ENCODE data around the gene RAB21. TPM values are rescaled to one million over a fixed set of nuclear protein-coding genes. Genes with fewer than 3 reads are reported as not detected.

The RAB21 gene
- total and polyA plus RNA-seq, 2 of the 13 experiments (the other 11 are each of a cell fraction or from before 2014, with no cell fraction given) = 4.4 to 50.9 TPM

GRCh38 chr12:71771069-71771468, 16.4 kb downstream of the RAB21 start:
- H3K79me2 ChIP-seq (ENCODE audit: insufficient read depth, low read length) = peaks cover 43% of the 10 kb centered on the region
- no peak overlapping the region for H3K9ac ChIP-seq (ENCODE audit: insufficient read depth, low read depth, low read length)
- ATAC-seq (no peak), FAIRE-seq (no peak), DNase-seq (ENCODE audit: low spot score) (no peak)
- WGBS (ENCODE audit: low lambda C conversion rate) = 96% methylated on average over 2 of the region's 2 CpGs
- no peak overlapping the region for H3K4me3 ChIP-seq (replicated peaks in 1 of 3; ENCODE audit: insufficient read depth in 1 of 3, low read depth in 2 of 3, low read length in 3 of 3)
- ChIA-PET POLR2A (no interaction called here), CTCF (ENCODE audit: low intra/inter-chr PET ratio, low total read pairs) (no interaction called here)
- no peak overlapping the region for H3K4me2 ChIP-seq (ENCODE audit: low read depth, low read length)
- intact Hi-C loops (cut with micrococcal nuclease; ENCODE audit: unreplicated experiment) = no loop called here
- in situ Hi-C loops (cut with HindIII; ENCODE audit: extremely low pct_ligation_motif_present, low pct_unique_long_range_greater_than_20kb) = no loop called here
- no peaks in the 10 kb centered on the region for H3K27me3 ChIP-seq (ENCODE audit: control insufficient read depth in 1 of 2, insufficient read depth in 2 of 2, low read length in 2 of 2)
- H3K36me3 ChIP-seq (replicated peaks in 1 of 2; ENCODE audit: control insufficient read depth in 1 of 2, insufficient read depth in 2 of 2, low read length in 2 of 2) = peaks cover 7 to 35% of the 10 kb centered on the region in 2 experiments
- no peak overlapping the region for H3K27ac ChIP-seq (ENCODE audit: extremely low read length, insufficient read depth, low read length)
- TF ChIP-seq PLSCR1 (CRISPR knock-in tag; IDR thresholded peaks at IDR 0.05; ENCODE audit: borderline replicate concordance) (no peak), CENPT (CRISPR knock-in tag; IDR thresholded peaks at IDR 0.05; ENCODE audit: low read depth) (no peak), MAX (IDR thresholded peaks at IDR 0.05) (no peak), ZSCAN22 (CRISPR knock-in tag; IDR thresholded peaks at IDR 0.05) (no peak), ZNF615 (CRISPR knock-in tag; IDR thresholded peaks at IDR 0.05; ENCODE audit: borderline replicate concordance) (no peak), ZNF547 (CRISPR knock-in tag; IDR thresholded peaks at IDR 0.05) (no peak), CEBPZ (IDR thresholded peaks at IDR 0.05; ENCODE audit: low read length) (no peak), HNF1B (CRISPR knock-in tag; IDR thresholded peaks at IDR 0.05) (no peak)
- peaks cover 25% of the 10 kb centered on the region for H4K20me1 ChIP-seq (ENCODE audit: insufficient read depth, low read length)
- no peaks in the 10 kb centered on the region for H3K4me1 ChIP-seq (ENCODE audit: insufficient read depth, low read length)
- no TSS peak for BruUV-seq (replicated peaks)
- no peak overlapping the region for H2AFZ ChIP-seq (ENCODE audit: low read length)
- no peaks in the 10 kb centered on the region for H3K9me3 ChIP-seq (ENCODE audit: low read length)

Data from HepG2 (cell line).